Activated CD8-positive, alpha-beta memory T cell treated with anti-CD3 and anti-CD28 coated beads, Interleukin-2, amount 50 U/mL, for 24 hours (primary cell): ENCODE measurements around the gene SLC38A10.

Experiments
- DNase-seq: peaks from one replicate; pipeline ENCODE4 v3.0.0-alpha.2; 2020; ENCODE audit errors: extremely low read depth

The SLC38A10 gene

DNA sequence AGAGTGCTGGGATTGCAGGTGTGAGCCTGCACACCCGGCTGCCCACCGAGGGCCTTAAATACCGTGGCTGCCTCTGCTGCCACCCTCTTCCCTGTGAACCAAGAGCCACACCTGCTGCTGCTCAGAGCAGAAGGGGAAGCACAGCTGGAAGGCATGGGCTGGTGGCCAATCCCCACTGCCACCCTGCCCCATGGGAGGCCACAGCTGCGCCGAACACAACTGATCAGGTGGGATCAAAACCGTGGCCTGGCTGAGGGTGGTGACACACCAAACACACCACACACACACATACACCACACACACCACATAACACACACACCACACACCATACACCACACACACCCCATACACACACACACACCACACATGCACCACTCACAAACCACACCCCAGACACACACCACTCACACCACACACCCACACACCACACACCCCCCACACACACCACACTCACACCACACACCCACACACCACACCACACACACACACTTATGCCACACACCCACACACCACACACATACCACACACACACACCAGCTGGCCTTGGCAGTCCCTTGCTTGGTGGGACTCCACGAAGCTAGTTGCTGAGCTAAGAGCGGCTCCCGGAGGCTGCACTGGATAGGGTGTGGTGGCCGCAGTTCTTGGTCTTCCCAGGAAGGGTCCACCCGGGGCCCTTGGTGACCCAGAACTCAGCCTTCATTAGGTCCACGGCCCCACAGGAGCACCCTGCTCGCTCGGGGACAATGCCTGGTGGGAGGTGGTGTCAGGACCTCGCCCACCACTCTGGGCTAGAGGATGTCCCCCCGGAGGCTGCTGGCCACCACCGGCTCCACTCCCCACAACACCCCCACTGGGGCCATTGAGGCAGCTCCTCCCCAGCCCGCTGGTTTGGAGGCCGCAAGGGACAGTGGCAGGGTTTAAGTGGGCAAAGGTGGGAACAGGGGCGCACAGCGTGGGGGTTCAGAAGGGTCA is 87.2 kb downstream of the SLC38A10 start:
- no peak for DNase-seq

DNA sequence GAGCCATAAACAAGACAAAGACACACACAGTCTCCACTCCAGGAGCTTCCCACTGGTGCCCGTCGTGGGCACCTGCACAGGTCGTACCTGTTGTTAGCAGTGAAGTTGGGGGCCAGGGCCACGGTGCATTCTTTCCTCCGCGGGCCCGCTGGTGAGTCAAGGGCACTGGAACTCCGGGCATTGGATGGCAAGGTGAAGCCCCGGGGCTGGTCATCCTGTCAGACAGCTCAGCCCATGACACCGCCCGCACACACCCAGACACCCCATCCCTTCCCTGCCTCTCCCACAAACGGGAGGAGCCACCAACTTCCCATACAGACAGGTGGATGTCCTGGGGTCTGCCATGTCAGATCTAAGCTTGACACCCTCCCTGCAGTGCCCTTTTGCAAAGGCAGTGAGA is 88.5 kb downstream of the SLC38A10 start:
- DNase-seq = no peak

DNA sequence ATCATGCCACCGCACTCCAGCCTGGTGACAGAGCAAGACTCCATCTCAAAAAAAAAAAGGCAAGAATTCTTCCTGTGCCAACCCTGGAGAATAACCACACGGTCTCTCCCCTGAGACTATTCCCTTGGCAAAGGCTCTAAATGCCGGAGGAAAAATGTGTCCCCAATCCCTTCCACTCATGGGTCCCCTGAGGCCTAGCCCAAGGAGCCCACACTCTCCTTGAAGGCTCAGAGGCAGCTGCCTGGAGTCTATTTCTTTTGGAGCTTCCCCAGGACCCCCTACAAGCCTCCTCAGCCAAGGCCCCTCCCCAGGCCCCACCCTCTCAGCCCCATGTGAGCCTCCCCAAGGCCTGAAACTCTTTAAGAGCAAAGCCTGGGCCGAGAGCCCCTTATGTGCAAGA is 88.9 kb downstream of the SLC38A10 start:
- DNase-seq = no peak

DNA sequence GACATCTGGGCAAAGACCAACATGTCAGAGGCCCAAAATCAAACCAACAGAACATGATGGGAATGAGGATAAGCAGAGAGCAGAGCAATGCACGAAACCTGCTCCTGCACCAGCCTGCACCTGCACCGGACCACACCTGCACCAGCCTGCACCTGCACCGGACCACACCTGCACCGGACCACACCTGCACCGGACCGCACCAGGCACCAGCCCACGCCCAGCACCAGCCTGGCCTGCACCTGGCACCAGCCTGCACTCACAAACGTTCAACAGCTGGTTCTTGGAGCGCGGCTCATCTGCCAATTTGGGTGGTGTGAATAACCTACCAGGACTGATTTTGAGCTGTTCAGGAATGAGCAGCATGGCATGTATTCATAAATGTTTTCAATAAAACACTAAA is 90.5 kb downstream of the SLC38A10 start:
- no peak for DNase-seq

DNA sequence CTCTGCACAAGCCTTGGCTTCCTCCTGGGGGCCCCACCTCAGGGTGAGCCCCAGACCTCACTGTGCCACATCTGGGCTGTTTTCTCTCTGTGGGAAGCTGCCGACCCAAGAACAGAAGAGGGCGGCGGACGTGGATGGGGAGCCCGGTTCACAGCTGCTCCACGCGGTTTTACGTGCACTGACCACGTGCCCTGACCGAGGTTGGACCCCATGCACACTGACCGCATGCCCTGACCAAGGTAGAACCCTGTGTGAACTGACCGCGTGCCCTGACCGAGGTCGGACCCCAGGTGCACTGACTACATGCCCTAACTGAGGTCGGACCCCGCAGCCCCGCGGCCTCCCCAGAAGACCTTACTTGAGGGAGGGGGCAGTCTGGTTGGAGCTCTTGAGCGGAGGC is 92.0 kb downstream of the SLC38A10 start:
- DNase-seq = no peak

DNA sequence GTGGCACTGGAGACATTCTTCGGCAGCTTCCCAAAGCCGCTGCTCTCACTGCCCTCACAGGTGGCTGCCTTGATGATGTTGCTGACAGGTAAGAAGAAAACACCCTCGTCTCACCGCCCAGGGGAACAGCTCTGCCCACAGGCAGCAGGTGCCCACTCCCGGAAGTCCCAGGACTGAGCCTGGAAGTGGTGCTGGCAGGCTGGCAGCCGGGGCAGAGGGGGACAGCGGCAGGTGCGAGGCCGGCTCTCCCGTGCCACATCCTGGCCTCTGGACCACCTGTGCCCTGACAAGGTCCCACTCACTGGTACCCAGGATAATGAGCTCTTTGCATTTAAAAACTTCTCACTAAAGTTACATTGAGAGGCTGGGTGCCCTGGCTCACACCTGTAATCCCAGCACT is 92.8 kb downstream of the SLC38A10 start:
- no peak for DNase-seq

DNA sequence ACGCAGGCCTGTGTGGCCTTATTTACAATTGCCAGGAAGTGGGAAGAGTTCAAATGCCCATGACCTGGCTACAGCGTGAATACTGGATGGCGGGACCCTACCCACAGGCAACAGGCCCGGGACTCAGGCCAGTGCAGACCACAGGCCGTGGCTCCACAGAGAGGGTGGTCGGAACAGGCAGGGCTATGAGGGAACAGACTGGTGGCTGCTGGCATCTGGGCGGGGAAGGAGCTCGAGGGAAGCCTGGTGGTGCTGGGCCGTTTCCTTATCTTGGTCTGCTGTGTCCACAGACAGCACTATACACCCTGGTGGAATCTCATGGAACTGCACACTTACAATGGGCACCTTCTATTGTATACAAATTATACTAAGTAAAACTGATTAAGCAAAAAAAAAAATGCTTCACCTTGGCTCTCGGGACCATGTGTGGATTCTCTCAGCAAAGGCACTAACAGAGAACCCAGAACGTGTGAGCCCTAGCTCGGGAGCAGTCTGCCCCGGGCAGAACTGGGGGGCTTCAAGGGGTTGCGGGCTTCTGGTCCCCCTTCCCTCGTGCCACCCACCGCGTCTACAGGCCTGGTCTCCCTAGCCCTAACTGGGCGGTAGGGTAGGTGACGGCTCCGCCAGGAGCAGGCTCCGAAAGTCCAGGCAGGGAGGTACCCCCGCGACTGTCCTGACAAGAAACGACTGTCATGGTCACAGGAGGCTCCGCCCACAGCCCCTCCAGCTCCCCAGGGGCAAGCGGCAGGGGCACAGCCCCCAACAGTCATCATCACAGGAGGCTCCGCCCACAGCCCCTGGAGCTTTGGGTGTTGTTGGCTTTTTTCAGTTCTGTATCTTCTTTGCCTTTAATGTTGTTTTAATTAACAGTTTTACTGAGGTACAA is 94.2 kb downstream of the SLC38A10 start:
- no peak for DNase-seq

DNA sequence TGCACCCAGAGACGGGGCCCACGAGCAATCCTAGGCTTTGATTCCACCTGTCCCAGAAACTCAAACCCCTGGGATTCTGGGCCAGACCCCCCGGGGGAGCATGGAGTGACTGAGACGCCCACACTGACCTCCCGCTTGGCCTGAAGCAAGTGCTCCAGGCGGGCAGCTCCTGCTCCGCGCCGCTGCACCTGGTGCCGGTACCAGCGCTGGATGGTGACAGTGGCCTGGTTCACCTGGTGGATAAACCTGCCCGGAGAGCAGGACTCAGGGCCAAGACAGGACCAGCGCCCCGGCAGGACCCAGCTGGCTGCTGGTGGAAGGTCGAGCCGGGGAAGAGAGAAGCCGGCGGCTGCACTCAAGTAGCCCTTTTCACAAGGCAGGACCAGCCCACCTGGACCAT is 94.9 kb downstream of the SLC38A10 start:
- no peak for DNase-seq

DNA sequence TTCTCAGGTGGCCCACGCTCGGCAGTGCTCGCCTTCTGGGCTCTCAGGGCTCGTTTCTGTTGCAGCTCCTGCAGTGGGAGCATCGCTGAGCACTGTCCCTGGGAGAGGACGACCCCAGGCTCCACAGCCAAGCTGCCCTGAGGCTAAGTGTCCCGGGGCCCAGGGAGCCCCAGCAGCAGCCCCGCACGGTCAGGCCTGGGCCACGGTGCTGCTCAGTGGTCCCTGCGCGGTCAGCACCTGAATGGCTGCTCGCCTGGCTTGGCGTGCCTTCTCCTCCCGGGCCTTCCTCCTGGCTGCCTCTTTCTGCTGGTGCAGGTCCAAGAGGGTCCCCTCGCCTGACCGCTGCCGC is 95.7 kb downstream of the SLC38A10 start:
- no peak for DNase-seq

DNA sequence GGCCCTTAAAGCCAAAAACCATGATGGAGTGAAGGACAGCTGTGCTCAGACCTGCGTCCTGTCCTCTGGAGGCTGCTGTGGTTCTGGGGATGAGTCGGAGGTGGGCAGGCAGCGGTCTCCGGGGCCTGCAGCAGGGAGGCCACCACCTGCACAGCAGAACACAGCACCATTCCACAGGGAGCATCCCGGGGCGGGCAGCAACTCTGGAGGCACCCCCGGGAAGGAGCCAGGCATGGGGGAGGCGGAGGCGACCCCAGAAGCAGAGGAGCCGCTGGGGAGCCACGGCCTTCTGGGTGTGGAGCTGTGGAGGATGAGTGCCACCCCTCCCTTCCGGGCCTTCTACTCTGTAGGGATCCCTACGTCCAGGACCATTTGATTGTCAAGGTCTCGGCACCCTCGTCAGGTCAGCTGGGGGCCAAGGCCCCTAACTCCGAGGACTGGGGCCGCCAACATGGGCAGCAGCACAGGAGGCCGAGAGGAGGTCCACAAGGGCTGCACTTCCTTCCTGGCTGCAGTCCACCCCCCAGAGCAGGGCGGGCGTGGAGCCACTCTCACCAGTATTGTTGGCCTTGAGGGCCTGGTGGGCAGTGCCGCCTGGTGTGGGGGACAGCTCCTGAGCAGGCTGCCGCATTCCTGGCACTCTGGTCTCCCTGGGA is 96.2 kb downstream of the SLC38A10 start:
- no peak for DNase-seq

DNA sequence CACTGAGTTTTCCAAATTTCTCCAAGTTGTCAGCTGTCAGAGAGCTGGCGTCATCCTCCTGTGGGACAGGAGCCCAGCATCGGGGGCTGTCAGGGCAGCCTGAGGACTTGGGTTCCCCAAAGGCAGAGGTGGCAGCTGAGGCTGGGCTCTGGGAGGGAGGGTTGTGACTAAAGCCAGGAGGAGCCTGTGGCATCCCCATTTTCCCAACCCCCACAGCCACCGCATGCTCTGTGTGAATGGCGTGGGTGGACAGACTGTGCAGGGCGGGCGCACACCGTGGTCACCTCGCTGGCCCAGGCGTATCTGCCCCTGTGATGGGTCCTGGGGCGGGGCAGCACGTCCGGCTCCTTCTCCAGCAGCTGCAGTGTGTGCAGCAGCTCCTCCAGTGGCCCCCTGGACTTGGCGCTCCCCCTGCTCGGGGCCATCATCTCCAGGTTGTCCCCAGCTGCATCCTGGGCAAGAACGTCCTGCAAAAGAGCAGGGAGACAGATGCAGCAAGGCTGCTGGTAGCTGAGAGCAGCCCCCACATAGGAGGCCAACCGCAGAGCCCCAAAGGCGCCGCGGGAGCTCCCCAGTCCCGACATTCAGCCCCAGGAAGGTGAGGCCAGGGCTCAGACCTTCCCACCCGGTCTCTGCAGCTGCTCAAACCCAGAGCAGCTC is 97.1 kb downstream of the SLC38A10 start:
- DNase-seq = no peak

DNA sequence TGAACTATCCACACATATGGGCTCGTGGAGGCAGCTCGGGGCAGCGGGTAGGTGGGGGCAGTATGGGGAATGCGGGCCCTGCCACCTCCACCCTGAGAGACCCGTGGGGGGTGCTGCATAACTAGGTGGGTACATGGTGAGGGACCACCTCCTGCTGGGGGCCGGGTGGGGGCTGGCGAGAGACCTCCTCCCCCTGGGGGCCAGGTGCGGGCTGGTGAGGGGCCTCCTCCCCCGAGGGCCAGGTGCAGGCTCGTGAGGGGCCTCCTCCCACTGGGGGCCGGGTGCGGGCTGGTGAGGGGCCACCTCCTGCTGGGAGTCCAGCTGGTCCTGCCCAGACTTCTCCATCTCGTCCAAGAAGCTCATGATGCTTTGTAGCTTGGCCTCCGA is 97.7 kb downstream of the SLC38A10 start:
- DNase-seq = no peak

DNA sequence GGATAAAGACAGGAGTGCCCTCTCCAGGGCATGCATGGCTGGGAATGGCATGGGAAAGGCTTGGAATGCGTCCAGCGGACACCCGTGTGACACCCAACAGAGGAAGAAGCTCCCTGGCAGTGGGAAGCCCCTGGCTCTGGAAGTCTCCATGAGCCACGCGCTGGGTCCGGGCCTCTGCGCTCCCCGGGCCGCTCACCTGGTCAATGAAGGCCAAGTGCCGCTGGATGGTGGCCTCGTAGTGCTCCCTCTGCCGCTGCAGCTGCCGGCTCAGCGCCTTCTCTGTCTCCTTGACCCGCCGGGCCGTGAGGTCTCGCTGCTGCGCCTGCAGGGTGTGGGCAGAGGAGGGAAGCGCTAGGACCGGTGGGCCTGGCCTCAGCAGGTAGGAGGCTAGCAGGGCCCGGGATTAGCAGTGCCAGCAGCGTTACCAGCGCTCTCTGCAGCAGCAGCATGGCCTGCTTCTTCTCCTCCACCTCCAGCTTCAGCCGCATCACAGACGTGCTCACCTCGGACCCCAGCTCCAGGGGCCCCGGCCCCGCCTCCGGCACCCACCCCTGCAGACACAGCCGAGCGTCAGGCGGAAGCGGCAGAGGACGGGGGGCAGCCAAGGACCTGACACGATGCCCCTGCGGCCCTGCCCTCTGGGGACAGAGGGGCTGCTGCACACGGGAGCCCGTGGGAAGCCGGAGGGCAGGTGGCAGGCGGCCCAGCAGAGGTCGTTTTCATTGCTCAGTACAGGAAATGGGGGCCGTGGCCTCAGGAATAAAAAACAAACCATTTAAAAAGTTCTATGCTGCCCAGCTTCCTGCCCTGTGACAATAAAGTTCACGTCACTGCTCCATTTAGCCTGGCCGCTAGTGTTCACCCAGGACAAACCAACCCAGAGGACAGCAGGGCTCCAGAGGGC is 98.3 kb downstream of the SLC38A10 start:
- no peak for DNase-seq

DNA sequence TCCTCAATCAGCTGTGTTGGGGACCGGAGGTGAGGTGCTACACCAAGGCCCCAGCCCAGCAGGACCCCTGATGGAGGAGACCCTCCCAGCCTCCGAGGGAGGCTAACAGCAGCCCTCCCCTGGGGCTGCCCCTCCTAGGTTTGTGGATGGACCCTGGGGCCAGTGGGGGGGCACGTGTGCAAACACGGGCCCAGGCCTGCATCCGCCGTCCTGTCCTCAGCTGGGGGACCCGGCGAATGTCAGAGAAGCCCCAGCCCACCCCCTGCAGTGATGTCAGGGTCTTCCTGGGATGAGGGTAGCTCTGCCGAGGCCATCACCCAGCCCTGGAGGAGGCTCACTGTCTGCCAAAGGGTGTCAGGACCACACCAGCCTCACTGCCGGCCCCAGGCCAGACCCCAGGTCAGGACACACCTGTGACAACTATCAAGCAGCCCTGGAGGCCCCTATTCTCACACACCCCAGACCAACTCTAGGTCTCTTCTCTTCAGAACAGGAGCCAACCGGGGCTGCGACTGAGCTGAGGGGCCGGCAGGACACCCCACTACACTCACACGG is 99.1 kb downstream of the SLC38A10 start:
- DNase-seq = no peak
